Activated CD4-positive, alpha-beta T cell treated with anti-CD3 and anti-CD28 coated beads, Interleukin-2, Interleukin-4, amounts not matched to agents 100 ng/mL and 50 ng/mL, durations not matched to agents 16 hours and 8 hours (primary cell): ENCODE results near the gene HSBP1L1.

Experiments used
- DNase-seq: peaks from one replicate; pipeline ENCODE4 v3.0.0-alpha.2; 2020; ENCODE audit warnings: low spot score

The HSBP1L1 gene

GRCh38 chr18:79930020-79930642, 34.3 kb upstream of the HSBP1L1 start:
- no peak for DNase-seq

GRCh38 chr18:79931475-79931874, 33.0 kb upstream of the HSBP1L1 start:
- no peak for DNase-seq

- no peak for DNase-seq
Measured at GRCh38 chr18:79932907-79933306, 31.5 kb upstream of the HSBP1L1 start.

GRCh38 chr18:79933765-79934164, 30.7 kb upstream of the HSBP1L1 start:
- DNase-seq, result no peak

- no peak for DNase-seq
Measured at GRCh38 chr18:79934311-79935097, 29.9 kb upstream of the HSBP1L1 start.

- no peak for DNase-seq
Measured at GRCh38 chr18:79935098-79935480, 29.4 kb upstream of the HSBP1L1 start.

- no peak for DNase-seq
Measured at GRCh38 chr18:79935499-79935898, 28.9 kb upstream of the HSBP1L1 start.

- DNase-seq, result no peak
Measured at GRCh38 chr18:79935925-79936324, 28.5 kb upstream of the HSBP1L1 start.

- DNase-seq, result no peak
Measured at GRCh38 chr18:79936641-79937040, 27.8 kb upstream of the HSBP1L1 start.

- DNase-seq, result no peak
Measured at GRCh38 chr18:79937103-79937860, 27.2 kb upstream of the HSBP1L1 start.

- no peak for DNase-seq
Measured at GRCh38 chr18:79938196-79938595, 26.2 kb upstream of the HSBP1L1 start.

- no peak for DNase-seq
Measured at GRCh38 chr18:79939096-79939495, 25.3 kb upstream of the HSBP1L1 start.

GRCh38 chr18:79940126-79940813, 24.2 kb upstream of the HSBP1L1 start:
- DNase-seq, result no peak

GRCh38 chr18:79940814-79941472, 23.5 kb upstream of the HSBP1L1 start:
- no peak for DNase-seq

GRCh38 chr18:79941473-79942119, 22.8 kb upstream of the HSBP1L1 start:
- no peak for DNase-seq

GRCh38 chr18:79942211-79942610, 22.2 kb upstream of the HSBP1L1 start:
- no peak for DNase-seq

- DNase-seq, result no peak
Measured at GRCh38 chr18:79942786-79943607, 21.4 kb upstream of the HSBP1L1 start.

GRCh38 chr18:79943608-79944125, 20.8 kb upstream of the HSBP1L1 start:
- no peak for DNase-seq

GRCh38 chr18:79944126-79944731, 20.2 kb upstream of the HSBP1L1 start:
- peak; percentile 42 for DNase-seq

GRCh38 chr18:79944746-79945117, 19.7 kb upstream of the HSBP1L1 start:
- DNase-seq, result no peak
